KMS-11 (cell line): ENCODE data around the gene FGD6.

ENCODE experiments used
- H2AFZ ChIP-seq: fragments of 200-600 bp; sonication (generic); 2 replicates; pipeline ENCODE4 v1.6.1; 2016; ENCODE audit warnings: antibody characterized with exemption, mixed run types, low read depth
- H3K27ac ChIP-seq: fragments of 200-600 bp; sonication (generic); 2 replicates; pipeline ENCODE4 v1.6.1; 2016; ENCODE audit warnings: mild to moderate bottlenecking, mixed run types
- H3K27me3 ChIP-seq: fragments of 200-600 bp; sonication (generic); 2 replicates; pipeline ENCODE4 v1.6.1; 2017; ENCODE audit warnings: mild to moderate bottlenecking, low read depth, mixed run types, moderate library complexity; ENCODE audit not compliant: insufficient read depth
- H3K36me3 ChIP-seq: fragments of 200-600 bp; sonication (generic); 2 replicates; pipeline ENCODE4 v1.6.1; 2017; ENCODE audit warnings: mild to moderate bottlenecking, mixed run types; ENCODE audit not compliant: insufficient read depth
- H3K4me1 ChIP-seq: fragments of 200-600 bp; sonication (generic); 2 replicates; pipeline ENCODE4 v1.6.1; 2016; ENCODE audit warnings: mild to moderate bottlenecking, low read depth, mixed run types; ENCODE audit not compliant: poor library complexity, severe bottlenecking
- H3K4me2 ChIP-seq: fragments of 200-600 bp; sonication (generic); 2 replicates; pipeline ENCODE4 v1.7.0; 2016; ENCODE audit warnings: mild to moderate bottlenecking, mixed run types
- H3K4me3 ChIP-seq: fragments of 200-600 bp; sonication (generic); IDR thresholded peaks from 2 replicates; pipeline ENCODE4 v1.6.1; 2017; ENCODE audit warnings: low read depth, low read length, mixed read lengths; ENCODE audit not compliant: insufficient read depth
- H3K79me2 ChIP-seq: fragments of 200-600 bp; sonication (generic); 2 replicates; pipeline ENCODE4 v1.6.1; 2016; ENCODE audit warnings: low read depth, mixed run types; ENCODE audit not compliant: insufficient read depth
- H3K9ac ChIP-seq: fragments of 200-600 bp; sonication (generic); 2 replicates; pipeline ENCODE4 v1.6.1; 2016; ENCODE audit warnings: mild to moderate bottlenecking, mixed run types
- H4K20me1 ChIP-seq: fragments of 200-600 bp; sonication (generic); 2 replicates; pipeline ENCODE4 v1.6.1; 2016; ENCODE audit warnings: mild to moderate bottlenecking, mixed run types; ENCODE audit not compliant: insufficient read depth
- CTCF ChIP-seq: fragments of 200-600 bp; sonication (generic); conservative IDR thresholded peaks from 2 replicates; pipeline ENCODE4 v1.6.1; 2017; ENCODE audit warnings: low read depth, mild to moderate bottlenecking, antibody characterized with exemption, low read length, moderate library complexity, mixed read lengths

Gene FGD6

GRCh38 chr12:95257541-95257940, 40.3 kb upstream of the FGD6 start:
- no peaks in the 10 kb centered on the region; the same call in 1 of the 2 replicates for H3K36me3 ChIP-seq
- TF ChIP-seq CTCF: no peak
- H4K20me1 ChIP-seq: no peaks in the 10 kb centered on the region
- H3K4me1 ChIP-seq: no peaks in the 10 kb centered on the region
- no peak overlapping the region for H2AFZ ChIP-seq
- no peaks in the 10 kb centered on the region for H3K27me3 ChIP-seq
- H3K9ac ChIP-seq: no peak overlapping the region
- no peaks in the 10 kb centered on the region for H3K79me2 ChIP-seq
- H3K4me2 ChIP-seq: no peak overlapping the region
- H3K4me3 ChIP-seq: no peak overlapping the region
- H3K27ac ChIP-seq: no peak overlapping the region

- H3K27ac ChIP-seq: no peak overlapping the region
- H3K4me3 ChIP-seq: no peak overlapping the region
- no peak overlapping the region for H2AFZ ChIP-seq
- H3K36me3 ChIP-seq: no peaks in the 10 kb centered on the region; the same call in 1 of the 2 replicates
- no peaks in the 10 kb centered on the region for H3K79me2 ChIP-seq
- no peak overlapping the region for H3K4me2 ChIP-seq
- no peaks in the 10 kb centered on the region for H3K27me3 ChIP-seq
- no peak for TF ChIP-seq CTCF
- no peaks in the 10 kb centered on the region for H4K20me1 ChIP-seq
- H3K4me1 ChIP-seq: peaks cover 10% of the 10 kb centered on the region
- no peak overlapping the region for H3K9ac ChIP-seq
These were observed 36.1 kb upstream of the FGD6 start for GRCh38 chr12:95253386-95253785.

GRCh38 chr12:95248604-95249360, 31.5 kb upstream of the FGD6 start:
- Histone ChIP-seq H4K20me1 (no peaks in the 10 kb centered on the region), H3K4me3 (no peak overlapping the region), H3K4me1 (peaks cover 21% of the 10 kb centered on the region), H3K27ac (no peak overlapping the region), H3K27me3 (no peaks in the 10 kb centered on the region), H2AFZ (no peak overlapping the region), H3K79me2 (peaks cover 5% of the 10 kb centered on the region; the same call in 1 of the 2 replicates), H3K9ac (no peak overlapping the region), H3K4me2 (no peak overlapping the region), H3K36me3 (no peaks in the 10 kb centered on the region)
- TF ChIP-seq CTCF: no peak

- Histone ChIP-seq H3K9ac (no peak overlapping the region), H3K27me3 (no peaks in the 10 kb centered on the region), H3K27ac (no peak overlapping the region), H4K20me1 (no peaks in the 10 kb centered on the region), H3K36me3 (no peaks in the 10 kb centered on the region), H3K4me3 (no peak overlapping the region), H3K79me2 (peaks cover 5% of the 10 kb centered on the region; the same call in 1 of the 2 replicates), H2AFZ (no peak overlapping the region), H3K4me1 (peaks cover 21% of the 10 kb centered on the region), H3K4me2 (no peak overlapping the region)
- no peak for TF ChIP-seq CTCF
These were observed 30.8 kb upstream of the FGD6 start for GRCh38 chr12:95248095-95248494.
